Left colon (tissue), 2 donors: ENCODE results near the gene CCL26. TPM values are rescaled to one million over a fixed set of nuclear protein-coding genes. Genes with fewer than 3 reads are reported as not detected.
A peak's percentile ranks its signal among the peaks of the same experiment; 100 is the strongest.
"Not testable (repeated sequence)": the region's sequence is repeated elsewhere in the genome, so short reads cannot be mapped to it uniquely, and the experiment has no call there.

Experiments
- ATAC-seq: fragments of 200-7000 bp; cut with Tn5 transposase; one replicate; pipeline ENCODE4 v1.9.1; 2020; ENCODE audit warnings: mild to moderate bottlenecking, moderate library complexity
- DNase-seq, 2 donors: peaks; one replicate each; pipeline ENCODE4 v3.0.0-alpha.2; 2020
- intact Hi-C, 2 donors: fragments of 100-400 bp; cut with DNase I in 1 of 2; cut with micrococcal nuclease in 1 of 2; formaldehyde crosslinking; loops; one replicate each; pipeline versions ENCODE4 v1.11.2 to v1.14.0; 2022; cut with DNase I, micrococcal nuclease
- total RNA-seq, 2 donors: library from RNA; stranded (reverse); fragmentation: NEBNext Ultra II Directional; extraction: Animal tissue kit (Norgen Biotek cat#: 25700); gene quantifications; one replicate each; pipeline ENCODE4 v1.2.1, GENCODE V29; 2021
- donor health status: DM: no; HTN: no; CAD: no.
- donor health status: DM: yes; HTN: yes; CAD: no.

CCL26 gene
- total RNA-seq, 2 donors from 2014 or later: 0.78 TPM; not detected in 1

- DNase-seq (no peak), ATAC-seq (no peak)
- intact Hi-C loops: no loop called here
These were observed 24.4 kb upstream of the CCL26 start for GRCh38 chr7:75796420-75796819.

GRCh38 chr7:75795831-75796285 is 23.8 kb upstream of the CCL26 start:
- no peak for ATAC-seq
- DNase-seq: peak; percentile 18 to 47
- intact Hi-C loops: no loop called here

GRCh38 chr7:75793676-75794075 is 21.7 kb upstream of the CCL26 start:
- DNase-seq: no peak
- ATAC-seq: no peak
- intact Hi-C loops: no loop called here

- intact Hi-C loops, ATAC-seq, DNase-seq: not testable (repeated sequence)
These were observed 20.6 kb upstream of the CCL26 start for GRCh38 chr7:75792567-75792966.

- DNase-seq (no peak), ATAC-seq (no peak)
- intact Hi-C loops: no loop called here
These were observed 17.4 kb upstream of the CCL26 start for GRCh38 chr7:75789361-75789924.

- ATAC-seq, DNase-seq, intact Hi-C loops: not testable (repeated sequence)
These were observed 16.3 kb upstream of the CCL26 start for GRCh38 chr7:75788154-75788847.

- intact Hi-C loops, ATAC-seq, DNase-seq: not testable (repeated sequence)
These were observed 11.0 kb upstream of the CCL26 start for GRCh38 chr7:75783058-75783457.

GRCh38 chr7:75780647-75781273 is 8.7 kb upstream of the CCL26 start:
- ATAC-seq, intact Hi-C loops: not testable (repeated sequence)
- peak; percentile 34 to 55 for DNase-seq

- intact Hi-C loops, ATAC-seq, DNase-seq: not testable (repeated sequence)
These were observed 7.5 kb upstream of the CCL26 start for GRCh38 chr7:75779516-75779915.

- intact Hi-C loops, DNase-seq, ATAC-seq: not testable (repeated sequence)
These were observed 7.0 kb upstream of the CCL26 start for GRCh38 chr7:75779035-75779434.

GRCh38 chr7:75776295-75776971 is 4.4 kb upstream of the CCL26 start:
- DNase-seq (no peak), ATAC-seq (peak; percentile 67)
- intact Hi-C loops: no loop called here

GRCh38 chr7:75773958-75774357 is 1.9 kb upstream of the CCL26 start:
- DNase-seq, ATAC-seq, intact Hi-C loops: not testable (repeated sequence)

GRCh38 chr7:75771224-75771623 is 787 bp downstream of the CCL26 start:
- no peak for ATAC-seq
- intact Hi-C loops: no loop called here
- no peak for DNase-seq

- no peak for DNase-seq
- ATAC-seq: peak; percentile 90
- intact Hi-C loops: no loop called here
These were observed 9.6 kb downstream of the CCL26 start for GRCh38 chr7:75762350-75762917.

GRCh38 chr7:75761801-75762200 is 10.2 kb downstream of the CCL26 start:
- intact Hi-C loops, DNase-seq, ATAC-seq: not testable (repeated sequence)

- intact Hi-C loops: no loop called here
- no peak for DNase-seq
- no peak for ATAC-seq
These were observed 13.5 kb downstream of the CCL26 start for GRCh38 chr7:75758491-75758890.

GRCh38 chr7:75757860-75758259 is 14.2 kb downstream of the CCL26 start:
- no peak for DNase-seq
- no peak for ATAC-seq
- intact Hi-C loops: no loop called here

- DNase-seq (no peak), ATAC-seq (peak; percentile 74)
These were observed 14.9 kb downstream of the CCL26 start for GRCh38 chr7:75756991-75757676.

More at GRCh38 chr7:75756991-75757676, 14.9 kb downstream of the CCL26 start:
- intact Hi-C loops: no loop called here
